ENCODE measurements around the gene ANKRD10.

Gene ANKRD10

GRCh38 chr13:110868720-110869119 lies 46.1 kb downstream of the ANKRD10 start:
- Histone ChIP-seq H3K9me3 (ENCODE audit: control insufficient read depth, insufficient read depth, low read depth, low read length) (no peaks in the 10 kb centered on the region), H3K36me3 (ENCODE audit: control insufficient read depth in 2 of 2, insufficient read depth in 1 of 2, low read length in 2 of 2) (no peaks in the 10 kb centered on the region), H3K4me3 (ENCODE audit: low read depth, low read length) (no peak overlapping the region), H3K4me1 (ENCODE audit: control insufficient read depth, insufficient read depth, low read length) (no peaks in the 10 kb centered on the region; the same call in 1 of the 2 replicates), H3K27ac (ENCODE audit: extremely low read depth, low read depth, low read length) (no peak overlapping the region)
- ChIA-PET CTCF (no interaction called here), POLR2A (no interaction called here)
- TF ChIP-seq ZNF335 (tag by site-specific recombination; conservative IDR thresholded peaks at IDR 0.05) (no peak), ZBTB6 (tag by site-specific recombination; IDR thresholded peaks at IDR 0.05) (no peak), PRDM6 (tag by site-specific recombination; IDR thresholded peaks at IDR 0.05) (no peak), INSM2 (tag by site-specific recombination; IDR thresholded peaks at IDR 0.05) (no peak), HOXD13 (CRISPR knock-in tag; IDR thresholded peaks at IDR 0.05; ENCODE audit: borderline replicate concordance) (no peak), ZSCAN23 (tag by site-specific recombination; IDR thresholded peaks at IDR 0.05) (no peak), ZNF660 (tag by site-specific recombination; IDR thresholded peaks at IDR 0.05) (no peak), ZNF707 (tag by site-specific recombination; IDR thresholded peaks at IDR 0.05) (no peak), ZNF37A (tag by site-specific recombination; IDR thresholded peaks at IDR 0.05) (no peak), GLIS2 (tag by site-specific recombination; IDR thresholded peaks at IDR 0.05) (no peak), ZNF791 (tag by site-specific recombination; IDR thresholded peaks at IDR 0.05) (no peak), YY2 (tag by site-specific recombination; IDR thresholded peaks at IDR 0.05) (no peak), ZNF423 (tag by site-specific recombination; IDR thresholded peaks at IDR 0.05) (no peak), ZNF785 (tag by site-specific recombination; IDR thresholded peaks at IDR 0.05) (no peak)

GRCh38 chr13:110867380-110867779 lies 47.5 kb downstream of the ANKRD10 start:
- POLR2A ChIA-PET, result no interaction called here
- Histone ChIP-seq H3K27ac (ENCODE audit: extremely low read depth, low read depth, low read length) (no peak overlapping the region), H3K4me3 (ENCODE audit: low read depth, low read length) (no peak overlapping the region), H3K4me1 (ENCODE audit: control insufficient read depth, insufficient read depth, low read length) (no peaks in the 10 kb centered on the region; the same call in 1 of the 2 replicates), H3K9me3 (ENCODE audit: control insufficient read depth, insufficient read depth, low read depth, low read length) (no peaks in the 10 kb centered on the region), H3K36me3 (ENCODE audit: control insufficient read depth in 2 of 2, insufficient read depth in 1 of 2, low read length in 2 of 2) (no peaks in the 10 kb centered on the region)
- CTCF ChIA-PET, result no interaction called here
- no peak for TF ChIP-seq YY1 (tag by site-specific recombination; IDR thresholded peaks at IDR 0.05)
- TF ChIP-seq WT1 (tag by site-specific recombination; IDR thresholded peaks at IDR 0.05), result no peak
- no peak for TF ChIP-seq PRDM6 (tag by site-specific recombination; IDR thresholded peaks at IDR 0.05)
- no peak for TF ChIP-seq ZNF366 (tag by site-specific recombination; conservative IDR thresholded peaks at IDR 0.05)
- TF ChIP-seq ZFP3 (tag by site-specific recombination; IDR thresholded peaks at IDR 0.05; ENCODE audit: low read depth), result no peak
- no peak for TF ChIP-seq ZNF24 (tag by site-specific recombination; IDR thresholded peaks at IDR 0.05)
- TF ChIP-seq ZBTB17 (tag by site-specific recombination; IDR thresholded peaks at IDR 0.05), result no peak
- TF ChIP-seq ZNF221 (tag by site-specific recombination; IDR thresholded peaks at IDR 0.05; ENCODE audit: borderline replicate concordance), result no peak
- no peak for TF ChIP-seq ELK4 (IDR thresholded peaks at IDR 0.05; ENCODE audit: borderline replicate concordance, low read depth, low read length)
- TF ChIP-seq BCL11A (tag by site-specific recombination; IDR thresholded peaks at IDR 0.05; ENCODE audit: low read depth), result no peak
- TF ChIP-seq HOXC10 (CRISPR knock-in tag; IDR thresholded peaks at IDR 0.05), result no peak
- no peak for TF ChIP-seq KLF16 (tag by site-specific recombination; IDR thresholded peaks at IDR 0.05)

Measured in HEK293 (cell line).